Stomach smooth muscle (tissue), 2 donors: ENCODE results near the gene HOXD8.

Source experiments
- H3K27ac ChIP-seq: one replicate; pipeline ENCODE4 v1.7.0; 2013; ENCODE audit warnings: mild to moderate bottlenecking, low read length, inconsistent platforms
- H3K27me3 ChIP-seq, 2 donors: one replicate each; pipeline ENCODE4 v1.7.0; 2013; ENCODE audit warnings: low read length in 2 of 2; ENCODE audit not compliant: insufficient read depth in 2 of 2, control insufficient read depth in 1 of 2
- H3K36me3 ChIP-seq, 2 donors: one replicate each; pipeline ENCODE4 v1.7.0; 2013; ENCODE audit warnings: low read length in 2 of 2; ENCODE audit not compliant: control insufficient read depth in 2 of 2, insufficient read depth in 2 of 2
- H3K4me1 ChIP-seq: one replicate; pipeline ENCODE4 v1.7.0; 2013; ENCODE audit warnings: low read length; ENCODE audit not compliant: control insufficient read depth, insufficient read depth
- H3K4me3 ChIP-seq, 2 donors: one replicate each; pipeline ENCODE4 v1.7.0; 2013; ENCODE audit warnings: low read length in 2 of 2
- H3K9ac ChIP-seq, 2 donors: one replicate each; pipeline ENCODE4 v1.7.0; 2013; ENCODE audit warnings: low read length in 2 of 2, mild to moderate bottlenecking in 1 of 2
- H3K9me3 ChIP-seq, 2 donors: one replicate each; pipeline ENCODE4 v1.7.0; 2013; ENCODE audit warnings: low read length in 2 of 2; ENCODE audit not compliant: control insufficient read depth in 2 of 2
- donor health status: healthy.
- donor health status: Pancreatic carcinoma.

Gene HOXD8

DNA sequence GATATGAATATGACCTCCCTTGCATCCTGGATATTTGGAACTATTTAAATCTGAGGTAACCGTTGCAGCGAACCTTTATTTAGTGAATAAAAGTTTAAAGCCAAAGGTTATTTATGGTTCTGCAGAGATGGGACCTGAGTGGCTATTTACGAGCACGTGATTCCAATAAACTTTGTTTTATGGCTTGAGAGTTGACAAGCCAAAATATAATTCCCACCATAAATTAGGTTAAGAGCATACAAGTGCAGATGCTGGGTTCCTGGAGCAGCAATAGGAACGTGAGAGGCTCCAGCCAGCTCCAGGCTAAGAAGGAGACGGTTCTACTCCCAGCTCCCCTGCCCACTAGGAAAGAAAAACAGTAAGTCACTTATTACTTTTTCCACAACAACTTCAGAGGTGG is 16.6 kb downstream of the HOXD8 start:
- H3K9me3 ChIP-seq = no peaks in the 10 kb centered on the region
- no peaks in the 10 kb centered on the region for H3K36me3 ChIP-seq
- H3K9ac ChIP-seq = no peak overlapping the region
- H3K27ac ChIP-seq = no peak overlapping the region
- H3K27me3 ChIP-seq = peaks cover 70 to 79% of the 10 kb centered on the region in 2 donors
- no peak overlapping the region for H3K4me3 ChIP-seq
- H3K4me1 ChIP-seq = no peaks in the 10 kb centered on the region

DNA sequence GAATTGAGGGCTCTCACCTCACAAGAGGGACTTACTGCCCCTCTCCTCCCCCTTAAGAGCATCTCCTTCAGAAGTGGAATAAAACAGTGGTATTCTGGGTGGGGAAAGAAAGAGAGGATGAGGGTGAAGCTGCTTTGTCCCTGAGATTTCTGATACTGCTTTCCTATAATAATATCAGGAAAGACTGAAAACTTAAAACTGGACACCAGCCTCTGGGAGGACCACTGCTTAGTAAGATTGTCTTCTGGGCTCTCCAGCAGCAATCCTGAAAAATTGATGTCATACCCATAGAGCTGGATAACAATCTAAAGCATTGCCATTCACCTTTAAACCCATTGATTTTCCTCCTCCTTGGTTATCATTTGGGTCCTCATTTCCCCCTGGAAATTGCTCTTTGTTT is 17.1 kb downstream of the HOXD8 start:
- no peaks in the 10 kb centered on the region for H3K9me3 ChIP-seq
- no peak overlapping the region for H3K9ac ChIP-seq
- H3K36me3 ChIP-seq = no peaks in the 10 kb centered on the region
- H3K4me3 ChIP-seq = no peak overlapping the region
- no peak overlapping the region for H3K27ac ChIP-seq
- no peaks in the 10 kb centered on the region for H3K4me1 ChIP-seq
- peaks cover 68 to 83% of the 10 kb centered on the region in 2 donors for H3K27me3 ChIP-seq

DNA sequence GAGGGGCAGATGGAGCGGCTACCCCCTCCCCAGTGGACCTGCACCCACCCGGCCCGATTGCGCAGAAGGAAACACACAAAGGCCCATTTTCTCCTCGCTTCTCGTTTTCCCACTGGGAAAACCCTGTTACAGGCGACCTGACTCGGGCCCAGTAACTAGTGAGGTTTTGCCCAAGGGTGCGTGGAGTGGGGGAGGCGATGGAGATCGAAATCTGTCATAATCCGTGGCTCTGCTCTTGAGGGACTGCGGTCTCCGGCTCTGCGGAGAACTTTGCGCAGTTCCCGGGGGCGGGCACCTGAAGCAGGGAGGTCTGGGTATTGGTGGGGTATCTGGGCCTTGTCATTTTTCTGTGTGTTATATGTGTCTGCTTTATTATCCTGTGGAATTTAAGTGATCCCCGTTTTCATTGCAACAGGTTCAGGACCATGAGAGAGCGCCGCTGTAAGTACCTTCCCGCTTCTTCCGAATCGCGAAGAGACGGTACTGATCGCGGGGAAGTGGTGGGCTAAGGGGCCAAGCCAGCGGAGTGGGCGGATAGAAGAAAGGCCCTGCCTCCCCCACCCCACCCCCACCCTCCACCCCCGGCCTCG is 17.8 kb downstream of the HOXD8 start:
- Histone ChIP-seq H3K4me3 (no peak overlapping the region), H3K4me1 (peaks cover 3% of the 10 kb centered on the region), H3K27me3 (peaks cover 68 to 83% of the 10 kb centered on the region in 2 donors), H3K9ac (no peak overlapping the region), H3K27ac (no peak overlapping the region), H3K9me3 (no peaks in the 10 kb centered on the region), H3K36me3 (no peaks in the 10 kb centered on the region)

DNA sequence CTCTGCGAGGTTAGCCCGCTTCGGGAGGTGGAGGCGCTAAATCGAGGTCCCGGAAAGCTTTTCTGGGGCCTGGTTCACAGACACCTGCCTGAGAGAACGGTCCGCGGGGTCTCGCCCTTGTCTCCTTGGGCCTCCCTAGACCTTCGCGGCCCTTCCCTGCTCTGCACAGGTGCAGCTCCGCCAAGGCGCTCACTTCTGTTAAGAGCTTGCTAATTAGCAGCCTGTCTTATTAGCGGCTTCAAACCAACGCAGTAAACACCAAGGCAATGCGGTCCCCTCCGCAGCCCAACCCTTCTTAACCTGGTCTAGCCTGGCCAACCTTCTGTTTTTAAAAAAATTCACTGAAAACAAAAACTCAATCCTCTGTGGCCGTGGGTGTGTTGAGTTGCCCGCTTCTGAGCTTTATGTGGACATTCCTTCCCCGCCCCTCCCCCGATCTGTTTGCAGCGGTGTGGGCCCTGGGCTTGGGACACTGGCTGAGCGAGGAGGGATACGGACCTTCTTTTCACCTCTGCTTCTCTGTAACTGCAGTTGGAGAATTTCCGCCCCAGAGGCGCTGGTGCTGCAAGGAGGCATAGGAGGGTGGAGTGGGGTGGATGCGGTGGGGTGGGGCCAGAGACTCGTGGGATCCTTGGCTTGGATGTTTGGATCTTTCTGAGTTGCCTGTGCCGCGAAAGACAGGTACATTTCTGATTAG is 18.4 kb downstream of the HOXD8 start:
- Histone ChIP-seq H3K4me1 (peaks cover 3% of the 10 kb centered on the region), H3K9me3 (no peaks in the 10 kb centered on the region)

DNA sequence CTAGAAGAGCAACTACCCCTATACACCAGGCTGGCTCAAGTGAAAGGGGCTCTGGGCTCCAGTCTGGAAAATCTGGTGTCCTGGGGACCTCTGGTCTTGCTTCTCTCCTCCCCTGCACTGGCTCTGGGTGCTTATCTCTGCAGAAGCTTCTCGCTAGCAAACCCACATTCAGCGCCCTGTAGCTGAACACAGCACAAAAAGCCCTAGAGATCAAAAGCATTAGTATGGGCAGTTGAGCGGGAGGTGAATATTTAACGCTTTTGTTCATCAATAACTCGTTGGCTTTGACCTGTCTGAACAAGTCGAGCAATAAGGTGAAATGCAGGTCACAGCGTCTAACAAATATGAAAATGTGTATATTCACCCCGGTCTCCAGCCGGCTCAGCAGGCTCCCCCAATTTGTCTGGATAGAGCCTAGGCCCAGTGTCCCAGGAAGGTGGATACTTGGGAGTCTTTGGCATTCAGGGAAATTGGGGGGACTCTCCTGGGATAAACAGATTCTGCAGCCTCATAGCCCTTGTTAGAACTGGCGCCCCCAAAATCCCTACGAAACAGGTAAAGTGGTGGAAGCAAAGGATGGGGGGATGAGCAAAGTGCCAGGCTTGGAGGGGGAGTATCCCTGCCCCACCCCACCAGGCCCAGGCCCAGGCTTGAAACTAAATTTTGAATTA is 19.4 kb downstream of the HOXD8 start:
- no peak overlapping the region for H3K27ac ChIP-seq
- H3K4me3 ChIP-seq = no peak overlapping the region
- H3K27me3 ChIP-seq = peaks cover 64 to 89% of the 10 kb centered on the region in 2 donors

More for the DNA sequence above, 18.4 kb downstream of the HOXD8 start:
- H3K9ac ChIP-seq = no peak overlapping the region
- no peak overlapping the region for H3K4me3 ChIP-seq
- H3K27ac ChIP-seq = no peak overlapping the region
- no peaks in the 10 kb centered on the region for H3K36me3 ChIP-seq
- H3K27me3 ChIP-seq = peaks cover 71 to 88% of the 10 kb centered on the region in 2 donors

DNA sequence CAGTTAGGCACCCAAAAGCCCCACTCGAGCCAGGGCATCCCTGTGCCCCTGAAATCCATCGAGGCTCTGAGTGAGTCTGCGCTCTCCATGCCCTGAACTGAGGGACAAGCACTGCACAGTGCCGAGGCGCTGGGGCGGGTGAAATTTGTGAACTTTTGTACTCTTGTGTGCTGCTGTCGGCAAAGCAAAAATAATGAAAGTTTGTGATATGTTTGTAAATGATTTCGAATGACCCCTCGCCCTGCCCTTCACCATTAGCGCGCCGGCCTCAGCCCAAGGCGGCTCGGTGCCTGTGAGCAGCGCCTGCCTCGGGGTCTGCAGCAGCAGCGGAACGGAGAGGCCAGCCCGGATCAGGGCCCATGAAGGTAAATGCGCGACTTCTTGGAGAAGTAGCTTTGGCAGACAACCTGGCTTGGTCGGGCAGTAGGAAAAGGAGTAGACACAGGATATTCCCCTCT is 20.0 kb downstream of the HOXD8 start:
- peaks cover 65 to 89% of the 10 kb centered on the region in 2 donors for H3K27me3 ChIP-seq
- no peaks in the 10 kb centered on the region for H3K36me3 ChIP-seq
- no peak overlapping the region for H3K9ac ChIP-seq
- peaks cover 3% of the 10 kb centered on the region for H3K4me1 ChIP-seq
- H3K27ac ChIP-seq = no peak overlapping the region
- H3K9me3 ChIP-seq = no peaks in the 10 kb centered on the region
- H3K4me3 ChIP-seq = no peak overlapping the region

More for the DNA sequence above, 19.4 kb downstream of the HOXD8 start:
- peaks cover 3% of the 10 kb centered on the region for H3K4me1 ChIP-seq
- no peaks in the 10 kb centered on the region for H3K36me3 ChIP-seq
- H3K9me3 ChIP-seq = no peaks in the 10 kb centered on the region
- no peak overlapping the region for H3K9ac ChIP-seq

DNA sequence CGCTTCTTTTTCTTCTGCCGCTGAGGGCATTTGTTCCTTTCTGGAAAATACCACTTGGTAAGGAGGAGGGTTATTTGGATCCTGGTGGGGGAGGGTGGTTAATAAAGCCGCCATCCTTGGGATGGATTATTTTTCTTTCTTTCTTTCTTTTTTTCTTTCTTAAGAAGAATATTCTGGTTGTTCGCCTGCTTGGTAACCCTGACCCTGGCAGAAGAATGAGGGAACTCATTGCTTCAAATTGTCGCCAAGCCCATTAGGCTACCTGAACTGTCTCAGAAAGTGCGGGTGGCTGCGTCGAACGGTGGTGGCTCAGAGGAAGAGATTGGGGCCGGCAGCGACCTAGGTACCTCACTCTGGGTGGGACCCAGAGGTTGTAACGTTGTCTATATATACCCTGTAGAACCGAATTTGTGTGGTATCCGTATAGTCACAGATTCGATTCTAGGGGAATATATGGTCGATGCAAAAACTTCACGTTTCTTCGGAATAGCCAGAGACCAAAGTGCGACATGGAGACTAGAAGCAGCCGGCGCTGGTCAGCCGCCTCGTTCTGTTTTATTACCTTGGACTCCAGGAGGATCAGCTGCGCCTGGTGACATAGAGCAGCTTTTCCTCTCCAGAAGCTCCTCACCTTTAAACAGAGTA is 20.6 kb downstream of the HOXD8 start:
- Histone ChIP-seq H3K27me3 (peaks cover 65 to 90% of the 10 kb centered on the region in 2 donors), H3K27ac (no peak overlapping the region), H3K9me3 (no peaks in the 10 kb centered on the region), H3K36me3 (no peaks in the 10 kb centered on the region), H3K9ac (no peak overlapping the region), H3K4me1 (peaks cover 3% of the 10 kb centered on the region), H3K4me3 (no peak overlapping the region)

DNA sequence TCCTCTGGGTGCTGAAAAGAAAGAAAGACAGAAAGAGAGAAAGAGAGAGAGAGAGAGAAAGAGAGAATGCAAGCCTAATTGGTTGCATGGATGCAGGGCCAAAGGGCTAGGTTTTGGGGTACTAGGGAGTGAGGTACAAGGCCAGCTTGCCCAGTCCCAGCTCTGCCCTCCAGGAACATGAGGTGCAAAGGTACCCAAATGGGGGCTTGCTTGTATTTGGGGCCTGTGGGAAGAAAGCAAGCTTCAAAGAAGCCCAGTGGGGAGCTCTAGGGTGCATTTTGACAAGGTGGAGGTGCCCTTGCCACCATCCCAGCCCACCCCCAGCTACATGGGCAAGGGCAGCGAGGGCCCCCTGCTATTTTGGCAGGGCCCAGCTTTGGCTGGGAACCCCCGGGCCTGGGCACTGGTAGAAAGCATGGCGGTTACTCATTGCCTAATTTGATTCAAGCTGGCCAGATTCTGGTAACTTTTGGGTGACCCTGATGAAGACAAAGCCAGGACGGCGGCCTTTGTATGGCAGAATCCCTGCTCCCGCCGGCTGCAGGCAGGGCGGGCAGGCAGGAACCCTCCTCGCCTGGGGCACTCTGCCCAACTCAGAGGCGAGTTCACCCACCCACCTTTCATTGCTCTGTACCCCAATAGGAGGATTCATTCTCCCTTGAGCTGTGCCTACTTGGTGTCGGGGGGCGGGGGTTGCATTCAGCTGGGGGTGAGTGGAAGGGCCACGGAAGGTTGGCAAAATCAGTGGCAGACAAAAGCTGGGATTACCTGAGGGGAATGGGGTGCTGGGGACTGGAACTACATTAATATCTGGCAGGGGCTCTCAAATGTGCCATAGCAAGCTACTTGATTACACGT is 21.3 kb downstream of the HOXD8 start:
- Histone ChIP-seq H3K9me3 (no peaks in the 10 kb centered on the region), H3K4me1 (peaks cover 3% of the 10 kb centered on the region), H3K27me3 (peaks cover 63 to 90% of the 10 kb centered on the region in 2 donors), H3K9ac (no peak overlapping the region), H3K27ac (no peak overlapping the region), H3K36me3 (no peaks in the 10 kb centered on the region), H3K4me3 (no peak overlapping the region)

DNA sequence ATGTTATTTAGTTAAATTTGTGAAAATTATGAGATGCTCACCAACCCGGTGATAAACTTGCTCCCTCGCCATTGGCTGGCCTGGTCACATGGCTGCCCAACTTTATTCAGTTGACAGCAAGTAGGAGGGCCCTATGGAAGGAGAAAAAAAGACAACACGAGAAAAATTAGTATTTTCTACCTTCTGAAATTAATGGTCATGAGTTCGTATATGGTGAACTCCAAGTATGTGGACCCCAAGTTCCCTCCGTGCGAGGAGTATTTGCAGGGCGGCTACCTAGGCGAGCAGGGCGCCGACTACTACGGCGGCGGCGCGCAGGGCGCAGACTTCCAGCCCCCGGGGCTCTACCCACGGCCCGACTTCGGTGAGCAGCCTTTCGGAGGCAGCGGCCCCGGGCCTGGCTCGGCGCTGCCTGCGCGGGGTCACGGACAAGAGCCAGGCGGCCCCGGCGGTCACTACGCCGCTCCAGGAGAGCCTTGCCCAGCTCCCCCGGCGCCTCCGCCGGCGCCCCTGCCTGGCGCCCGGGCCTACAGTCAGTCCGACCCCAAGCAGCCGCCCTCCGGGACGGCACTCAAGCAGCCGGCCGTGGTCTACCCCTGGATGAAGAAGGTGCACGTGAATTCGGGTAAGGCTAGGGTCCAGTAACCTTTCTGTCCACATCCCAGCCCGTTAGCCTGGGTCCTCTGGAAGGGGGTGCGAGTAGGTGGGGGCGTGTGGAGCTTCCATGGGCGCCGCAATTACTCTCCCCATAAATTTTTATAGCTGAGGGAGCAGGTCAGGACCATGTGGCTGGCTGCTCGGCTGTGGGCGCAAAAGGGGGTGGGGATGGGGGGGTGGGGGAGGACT is 22.2 kb downstream of the HOXD8 start, which contains the start of gene HOXD4:
TSS of gene HOXD4 (plus strand) at position 109 of the 846 bp plus-strand sequence. CDS start at position 193, 84 bp downstream.
- Histone ChIP-seq H3K4me3 (peak within 1 kb of the TSS in 1 of 2 donors; percentile 29), H3K4me1 (peaks cover 3% of the 10 kb centered on the region), H3K9ac (no peak within 1 kb of the TSS), H3K9me3 (no peaks in the 10 kb centered on the region), H3K36me3 (no peaks in the 10 kb centered on the region), H3K27ac (no peak within 1 kb of the TSS), H3K27me3 (peaks cover 61 to 89% of the 10 kb centered on the region in 2 donors)
